Endothelial cell of umbilical vein (primary cell): ENCODE data around the gene INTU. TPM values are rescaled to one million over a fixed set of nuclear protein-coding genes. Genes with fewer than 3 reads are reported as not detected.

Experiments
- BruUV-seq: library from RNA; stranded (reverse); fragments of 400-500 nt; replicated peaks from 2 replicates; lab custom pipeline; 2021; lab: Mats Ljungman, UMichigan
- CTCF ChIA-PET: fragments of 300-600, 350-600 bp; sonication (Branson Sonifier 250); formaldehyde crosslinking; loops from one replicate; lab custom pipeline; 2021; ENCODE audit warnings: antibody characterized with exemption, inconsistent platforms; lab: Charles Lee
- POLR2A ChIA-PET: fragments of 300-600, 350-600 bp; sonication (Branson Sonifier 250); formaldehyde crosslinking; loops from one replicate; lab custom pipeline; 2021; ENCODE audit warnings: antibody characterized with exemption, inconsistent platforms; lab: Charles Lee
- DNase-seq: peaks from one replicate; pipeline ENCODE4 v3.0.0-alpha.2; 2011; ENCODE audit warnings: low read depth, low spot score
- FAIRE-seq: peaks from 2 replicates; lab custom pipeline; 2011; peaks lifted over from hg19 to GRCh38; lab: Jason Lieb, UNC
- H2AFZ ChIP-seq: 2 replicates; pipeline ENCODE4 v1.6.0; 2012; ENCODE audit warnings: low read depth, low read length, control low read depth, inconsistent platforms
- H3K27ac ChIP-seq: 2 replicates; pipeline ENCODE4 v1.5.1; 2011; ENCODE audit warnings: low read depth, mild to moderate bottlenecking, control low read depth, low read length, moderate library complexity; ENCODE audit not compliant: insufficient read depth
- H3K27me3 ChIP-seq, 2 experiments: 2 replicates each; pipeline versions ENCODE4 v1.6.0 to v1.6.1; 2011; ENCODE audit warnings: low read length in 2 of 2, mixed read lengths in 1 of 2; ENCODE audit not compliant: control insufficient read depth in 2 of 2, insufficient read depth in 2 of 2
- H3K36me3 ChIP-seq, 2 experiments: 2 replicates in 1 of 2; 3 replicates in 1 of 2; pipeline ENCODE4 v1.5.1; 2011; ENCODE audit warnings: low read length in 2 of 2, mild to moderate bottlenecking in 1 of 2, moderate library complexity in 1 of 2; ENCODE audit not compliant: control insufficient read depth in 2 of 2, insufficient read depth in 2 of 2; ENCODE audit errors: extremely low read depth in 1 of 2
- H3K4me1 ChIP-seq: 3 replicates; pipeline ENCODE4 v1.5.1; 2011; ENCODE audit warnings: mild to moderate bottlenecking, low read length; ENCODE audit not compliant: control insufficient read depth, insufficient read depth; ENCODE audit errors: extremely low read depth
- H3K4me2 ChIP-seq: 2 replicates; pipeline ENCODE4 v1.6.1; 2011; ENCODE audit warnings: low read length, control low read depth, mixed read lengths; ENCODE audit not compliant: insufficient read depth
- H3K4me3 ChIP-seq, 3 experiments: fragments of 200-600 bp in 1 of 3; sonication (generic), shearing (Covaris generic) in 1 of 3; replicated peaks in 1 of 3; 2 replicates each; pipeline ENCODE4 v1.5.1; 2011 to 2016; ENCODE audit warnings: control low read depth in 3 of 3, low read length in 3 of 3, mild to moderate bottlenecking in 2 of 3, inconsistent platforms in 1 of 3, low read depth in 1 of 3, moderate library complexity in 1 of 3; ENCODE audit not compliant: insufficient read depth in 1 of 3
- H3K79me2 ChIP-seq: 2 replicates; pipeline ENCODE4 v1.6.0; 2012; ENCODE audit warnings: low read length, inconsistent platforms; ENCODE audit not compliant: control insufficient read depth, insufficient read depth
- H3K9ac ChIP-seq: replicated peaks from 2 replicates; pipeline ENCODE3; 2011; ENCODE audit warnings: low read length, control low read depth; ENCODE audit not compliant: insufficient read depth; ENCODE audit errors: extremely low read depth
- H3K9me1 ChIP-seq: replicated peaks from 3 replicates; pipeline ENCODE4 v1.6.0; 2011; ENCODE audit warnings: mild to moderate bottlenecking, low read length; ENCODE audit not compliant: control insufficient read depth, insufficient read depth; ENCODE audit errors: extremely low read depth
- H3K9me3 ChIP-seq: replicated peaks from 2 replicates; pipeline ENCODE4 v1.5.1; 2012; ENCODE audit warnings: low read length, inconsistent platforms; ENCODE audit not compliant: control insufficient read depth, insufficient read depth
- H4K20me1 ChIP-seq: replicated peaks from 2 replicates; pipeline ENCODE3; 2011; ENCODE audit warnings: mild to moderate bottlenecking, low read length; ENCODE audit not compliant: control insufficient read depth, insufficient read depth; ENCODE audit errors: extremely low read depth
- EZH2 ChIP-seq: IDR thresholded peaks from 2 replicates; pipeline ENCODE4 v1.6.1; 2012; ENCODE audit warnings: borderline replicate concordance, low read depth, mild to moderate bottlenecking, moderate library complexity, low read length, inconsistent platforms; ENCODE audit not compliant: severe bottlenecking
- FOS ChIP-seq: IDR thresholded peaks from 2 replicates; pipeline ENCODE4 v1.6.1; 2011; ENCODE audit warnings: mild to moderate bottlenecking, low read length, moderate library complexity, borderline replicate concordance; ENCODE audit not compliant: insufficient read depth
- GATA2 ChIP-seq: IDR thresholded peaks from 2 replicates; pipeline ENCODE4 v1.7.0; 2011; ENCODE audit warnings: low read depth, mild to moderate bottlenecking, moderate library complexity, mixed read lengths, low read length; ENCODE audit not compliant: insufficient read length, insufficient read depth
- JUN ChIP-seq: IDR thresholded peaks from 2 replicates; pipeline ENCODE4 v1.6.1; 2011; ENCODE audit warnings: borderline replicate concordance, low read depth; ENCODE audit not compliant: insufficient read length, insufficient read depth
- MYC ChIP-seq: IDR thresholded peaks from one replicate; pipeline ENCODE4 v1.6.1; 2011; ENCODE audit warnings: mild to moderate bottlenecking, low read depth, low read length
- POLR2A ChIP-seq: IDR thresholded peaks from 2 replicates; pipeline ENCODE4 v1.6.1; 2012; ENCODE audit warnings: low read depth, mild to moderate bottlenecking, control low read depth, low read length
- POLR2AphosphoS5 ChIP-seq: IDR thresholded peaks from 2 replicates; pipeline ENCODE4 v1.6.1; 2012; ENCODE audit warnings: low read depth, mild to moderate bottlenecking, control low read depth, low read length, moderate library complexity; ENCODE audit not compliant: insufficient read depth
- dilution Hi-C: fragments of 300-500 bp; cut with MboI; formaldehyde crosslinking; loops from one replicate; pipeline ENCODE4 v1.15.0; 2019; ENCODE audit warnings: low sequenced_read_pairs; ENCODE audit not compliant: extremely low pct_ligation_motif_present
- intact Hi-C: fragments of 100-400 bp; cut with micrococcal nuclease; formaldehyde crosslinking; loops from one replicate; pipeline ENCODE4 v1.10.0; 2022
- polyA plus RNA-seq, 4 experiments: library from polyadenylated mRNA; depleted of rRNA in 3 of 4; stranded (reverse) in 3 of 4; unstranded in 1 of 4; fragments of >200 nt; gene quantifications; 2 replicates each; pipeline versions ENCODE4 v1.2.1 to v1.2.3, GENCODE V29; 2011 to 2012; ENCODE audit warnings: missing spikeins in 1 of 4
- total RNA-seq: library from RNA; stranded (reverse); gene quantifications from 2 replicates; pipeline ENCODE4 v1.2.3, GENCODE V29; 2021
- TF ChIP-seq, protein P1 (sequence below), 2 donors: IDR thresholded peaks; 1 replicate in 1 of 2; 2 replicates in 1 of 2; pipeline ENCODE4 v1.5.1; 2011; ENCODE audit warnings: low read length in 2 of 2, mild to moderate bottlenecking in 2 of 2, moderate library complexity in 2 of 2, control low read depth in 1 of 2, inconsistent platforms in 1 of 2, low read depth in 1 of 2; ENCODE audit not compliant: insufficient read depth in 1 of 2; ENCODE audit errors: extremely low read depth in 1 of 2
- TF ChIP-seq, protein P2 (sequence below): IDR thresholded peaks from 2 replicates; pipeline ENCODE4 v1.6.1; 2011; ENCODE audit not compliant: insufficient read depth, insufficient read length

INTU gene
- total and polyA plus RNA-seq, 2 donors (not counting 3 experiments of a cell fraction or from before 2014, with no cell fraction given), result 1.4 to 5.4 TPM

DNA sequence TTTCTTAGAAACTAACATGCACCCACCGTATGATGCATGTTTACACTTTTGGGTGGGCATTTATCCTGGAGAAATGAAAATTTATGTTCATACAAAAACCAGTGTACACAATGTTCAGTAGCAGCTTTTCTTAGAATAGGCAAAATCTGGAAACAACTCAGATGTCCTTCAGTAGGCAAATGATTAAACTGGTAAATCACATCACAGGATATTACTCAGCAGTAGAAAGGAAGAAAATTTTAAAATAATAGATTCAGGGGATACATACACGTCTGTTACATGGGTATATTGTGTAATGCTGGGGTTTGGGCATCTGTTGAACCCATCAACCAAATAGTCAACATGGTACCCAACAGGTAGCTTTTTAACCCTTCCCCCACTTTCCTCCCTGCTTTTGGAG is 124.1 kb downstream of the INTU start:
- no peak overlapping the region for H3K9ac ChIP-seq
- no peak overlapping the region for H3K4me2 ChIP-seq
- no peaks in the 10 kb centered on the region for H3K36me3 ChIP-seq
- dilution Hi-C loops (no loop called here), intact Hi-C loops (no loop called here)
- TF ChIP-seq, protein P1, sequence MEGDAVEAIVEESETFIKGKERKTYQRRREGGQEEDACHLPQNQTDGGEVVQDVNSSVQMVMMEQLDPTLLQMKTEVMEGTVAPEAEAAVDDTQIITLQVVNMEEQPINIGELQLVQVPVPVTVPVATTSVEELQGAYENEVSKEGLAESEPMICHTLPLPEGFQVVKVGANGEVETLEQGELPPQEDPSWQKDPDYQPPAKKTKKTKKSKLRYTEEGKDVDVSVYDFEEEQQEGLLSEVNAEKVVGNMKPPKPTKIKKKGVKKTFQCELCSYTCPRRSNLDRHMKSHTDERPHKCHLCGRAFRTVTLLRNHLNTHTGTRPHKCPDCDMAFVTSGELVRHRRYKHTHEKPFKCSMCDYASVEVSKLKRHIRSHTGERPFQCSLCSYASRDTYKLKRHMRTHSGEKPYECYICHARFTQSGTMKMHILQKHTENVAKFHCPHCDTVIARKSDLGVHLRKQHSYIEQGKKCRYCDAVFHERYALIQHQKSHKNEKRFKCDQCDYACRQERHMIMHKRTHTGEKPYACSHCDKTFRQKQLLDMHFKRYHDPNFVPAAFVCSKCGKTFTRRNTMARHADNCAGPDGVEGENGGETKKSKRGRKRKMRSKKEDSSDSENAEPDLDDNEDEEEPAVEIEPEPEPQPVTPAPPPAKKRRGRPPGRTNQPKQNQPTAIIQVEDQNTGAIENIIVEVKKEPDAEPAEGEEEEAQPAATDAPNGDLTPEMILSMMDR (IDR thresholded peaks at IDR 0.05; ENCODE audit: extremely low read depth in 1 of 2, insufficient read depth in 1 of 2, low read depth in 1 of 2, low read length in 2 of 2), result no peak
- TF ChIP-seq FOS, result peak; percentile 11
- no peak for DNase-seq
- H3K27me3 ChIP-seq, result no peaks in the 10 kb centered on the region
- H3K79me2 ChIP-seq, result no peaks in the 10 kb centered on the region
- CTCF ChIA-PET, result no interaction called here
- H2AFZ ChIP-seq, result no peak overlapping the region
- no peaks in the 10 kb centered on the region for H4K20me1 ChIP-seq
- H3K4me1 ChIP-seq, result no peaks in the 10 kb centered on the region
- no peak overlapping the region for H3K27ac ChIP-seq
- H3K9me3 ChIP-seq, result no peaks in the 10 kb centered on the region
- POLR2A ChIA-PET, result no interaction called here
- no peaks in the 10 kb centered on the region for H3K9me1 ChIP-seq
- no TSS peak for BruUV-seq
- no peak for FAIRE-seq
- no peak overlapping the region for H3K4me3 ChIP-seq

DNA sequence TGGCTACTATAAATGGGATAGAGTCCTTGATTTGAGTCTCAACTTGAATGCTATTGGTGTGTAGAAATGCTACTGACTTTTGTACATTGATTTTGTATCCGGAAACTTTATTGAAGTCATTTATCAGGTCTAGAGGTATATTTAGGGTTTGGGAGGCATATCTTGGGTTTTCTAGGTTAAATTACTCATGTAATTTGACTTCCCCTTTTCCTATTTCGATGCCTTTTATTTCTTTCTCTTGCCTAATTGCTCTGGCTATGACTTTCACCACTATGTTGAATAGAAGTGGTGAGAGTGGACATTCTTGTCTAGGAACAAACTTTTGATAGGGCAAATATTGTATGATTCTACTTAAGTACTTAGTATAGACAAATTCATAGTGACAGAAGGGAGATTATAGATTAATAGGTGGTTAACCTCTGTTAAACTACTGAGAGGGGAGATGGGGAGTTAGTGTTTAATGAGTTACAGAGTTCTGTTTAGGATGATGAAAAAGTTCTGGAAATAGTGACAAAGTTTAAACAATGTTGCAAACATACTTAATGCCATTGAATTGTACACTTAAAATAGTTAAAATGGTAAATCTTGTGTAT is 126.6 kb downstream of the INTU start:
- BruUV-seq, result no TSS peak
- POLR2A ChIA-PET, result no interaction called here

More for the DNA sequence above, 126.6 kb downstream of the INTU start:
- intact Hi-C loops, result no loop called here
- no peak for TF ChIP-seq GATA2
- TF ChIP-seq FOS, result no peak
- TF ChIP-seq JUN, result no peak
- no peak for TF ChIP-seq EZH2
- TF ChIP-seq, protein P1 (IDR thresholded peaks at IDR 0.05; ENCODE audit: extremely low read depth in 1 of 2, insufficient read depth in 1 of 2, low read depth in 1 of 2, low read length in 2 of 2), result no peak
- TF ChIP-seq, protein P2, sequence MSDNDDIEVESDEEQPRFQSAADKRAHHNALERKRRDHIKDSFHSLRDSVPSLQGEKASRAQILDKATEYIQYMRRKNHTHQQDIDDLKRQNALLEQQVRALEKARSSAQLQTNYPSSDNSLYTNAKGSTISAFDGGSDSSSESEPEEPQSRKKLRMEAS, result no peak
- TF ChIP-seq POLR2AphosphoS5, result no peak
- TF ChIP-seq MYC, result no peak
- TF ChIP-seq POLR2A, result no peak
- H3K27ac ChIP-seq, result no peak overlapping the region
- H3K4me1 ChIP-seq, result no peaks in the 10 kb centered on the region
- CTCF ChIA-PET, result no interaction called here
- no peaks in the 10 kb centered on the region for H3K79me2 ChIP-seq
- H3K9me3 ChIP-seq, result no peaks in the 10 kb centered on the region
- H3K9ac ChIP-seq, result no peak overlapping the region
- no peaks in the 10 kb centered on the region for H4K20me1 ChIP-seq
- H2AFZ ChIP-seq, result no peak overlapping the region
- H3K27me3 ChIP-seq, result no peaks in the 10 kb centered on the region
- dilution Hi-C loops, result no loop called here
- no peak overlapping the region for H3K4me2 ChIP-seq
- no peak overlapping the region for H3K4me3 ChIP-seq
- FAIRE-seq (no peak), DNase-seq (no peak)
- no peaks in the 10 kb centered on the region for H3K36me3 ChIP-seq
- no peaks in the 10 kb centered on the region for H3K9me1 ChIP-seq
